GM12892 (cell line): Measurements from ENCODE around the gene PROC.

Experiments used
- POLR2A ChIP-seq: IDR thresholded peaks from 2 replicates; pipeline ENCODE4 v1.6.1; 2011; ENCODE audit warnings: low read depth, low read length, control low read depth
- POLR2AphosphoS5 ChIP-seq: IDR thresholded peaks from 2 replicates; pipeline ENCODE4 v1.6.1; 2011; ENCODE audit warnings: low read depth, low read length, control low read depth
- TAF1 ChIP-seq: IDR thresholded peaks from 2 replicates; pipeline ENCODE4 v1.6.1; 2011; ENCODE audit warnings: low read depth, mild to moderate bottlenecking, control low read depth, low read length, borderline replicate concordance

- no peak for TF ChIP-seq POLR2A
- TF ChIP-seq POLR2AphosphoS5, result no peak
- TF ChIP-seq TAF1, result no peak
These were observed 8.5 kb downstream of the PROC start for GRCh38 chr2:127426501-127427354.
